Measurements from ENCODE around the gene C1orf167. TPM values are rescaled to one million over a fixed set of nuclear protein-coding genes. Genes with fewer than 3 reads are reported as not detected.

The C1orf167 gene
- total and polyA plus RNA-seq, 2 donors (not counting 1 experiment from before 2014, with no cell fraction given), result not detected

- intact Hi-C loops (cut with micrococcal nuclease), result no loop called here
- DNase-seq, result no peak
- H3K27me3 Mint-ChIP-seq, result peaks cover 22% of the 10 kb centered on the region
- H3K4me1 Mint-ChIP-seq, result peaks cover 3% of the 10 kb centered on the region
- no peaks in the 10 kb centered on the region for H3K79me2 ChIP-seq (ENCODE audit: control insufficient read depth, insufficient read depth, low read length)
- peaks cover 0 to 21% (median 2%) of the 10 kb centered on the region in 4 experiments for H3K27me3 ChIP-seq (replicated peaks in 1 of 4; ENCODE audit: control extremely low read depth in 1 of 4, control insufficient read depth in 3 of 4, insufficient read depth in 4 of 4, low read length in 3 of 4)
- H3K4me1 ChIP-seq (ENCODE audit: control insufficient read depth in 2 of 2, insufficient read depth in 2 of 2, low read length in 2 of 2), result peaks cover 6 to 7% of the 10 kb centered on the region in 2 donors
- H4K20me1 ChIP-seq (ENCODE audit: control insufficient read depth, insufficient read depth, low read length, poor library complexity, severe bottlenecking), result no peaks in the 10 kb centered on the region
- no peak overlapping the region for H3K4me3 ChIP-seq (ENCODE audit: control extremely low read depth in 1 of 5, extremely low read depth in 1 of 5, insufficient read depth in 1 of 5, low read depth in 2 of 5, low read length in 4 of 5)
- WGBS (ENCODE audit: insufficient coverage), result 85% methylated on average over 6 of the region's 6 CpGs
- H3K9ac ChIP-seq (ENCODE audit: low read length), result no peak overlapping the region
- CTCF ChIA-PET, result no interaction called here
- POLR2A ChIA-PET, result no interaction called here
- H3K9me3 Mint-ChIP-seq (ENCODE audit: insufficient read depth), result no peaks in the 10 kb centered on the region
- no peak for ATAC-seq (ENCODE audit: low read depth)
- no peak overlapping the region for H3K4me2 ChIP-seq (replicated peaks; ENCODE audit: low read depth, low read length, poor library complexity, severe bottlenecking)
- H3K27ac Mint-ChIP-seq, result no peak overlapping the region
- H2AFZ ChIP-seq (ENCODE audit: insufficient read depth, low read depth, low read length, poor library complexity, severe bottlenecking), result no peak overlapping the region
- H3K27ac ChIP-seq (ENCODE audit: low read length in 2 of 2), result no peak overlapping the region
- no peak for TF ChIP-seq CTCF (IDR thresholded peaks at IDR 0.05)
- no peak for TF ChIP-seq EZH2 (IDR thresholded peaks at IDR 0.05; ENCODE audit: borderline replicate concordance, insufficient read depth, low read depth, low read length, poor library complexity, severe bottlenecking)
- H3K36me3 ChIP-seq (replicated peaks in 1 of 2; ENCODE audit: control extremely low read depth in 1 of 2, control insufficient read depth in 1 of 2, extremely low read depth in 1 of 2, insufficient read depth in 2 of 2, low read length in 1 of 2), result no peaks in the 10 kb centered on the region
- H3K4me3 Mint-ChIP-seq, result no peak overlapping the region
- H3K9me3 ChIP-seq (ENCODE audit: control extremely low read depth in 1 of 3, control insufficient read depth in 2 of 3, insufficient read depth in 1 of 3, low read length in 2 of 3), result peaks cover 0 to 5% (median 0%) of the 10 kb centered on the region in 3 donors
Measured at GRCh38 chr1:11761285-11761684, 708 bp upstream of the C1orf167 start.

GRCh38 chr1:11764115-11764514, 2.1 kb downstream of the C1orf167 start:
- Histone ChIP-seq H3K4me3 (ENCODE audit: control extremely low read depth in 1 of 5, extremely low read depth in 1 of 5, insufficient read depth in 1 of 5, low read depth in 2 of 5, low read length in 4 of 5) (no peak overlapping the region), H3K4me1 (ENCODE audit: control insufficient read depth in 2 of 2, insufficient read depth in 2 of 2, low read length in 2 of 2) (peaks cover 6 to 7% of the 10 kb centered on the region in 2 donors), H2AFZ (ENCODE audit: insufficient read depth, low read depth, low read length, poor library complexity, severe bottlenecking) (no peak overlapping the region), H3K36me3 (replicated peaks in 1 of 2; ENCODE audit: control extremely low read depth in 1 of 2, control insufficient read depth in 1 of 2, extremely low read depth in 1 of 2, insufficient read depth in 2 of 2, low read length in 1 of 2) (no peaks in the 10 kb centered on the region), H3K27ac (ENCODE audit: low read length in 2 of 2) (no peak overlapping the region), H3K27me3 (replicated peaks in 1 of 4; ENCODE audit: control extremely low read depth in 1 of 4, control insufficient read depth in 3 of 4, insufficient read depth in 4 of 4, low read length in 3 of 4) (peaks cover 0 to 21% (median 2%) of the 10 kb centered on the region in 4 experiments), H3K9ac (ENCODE audit: low read length) (no peak overlapping the region), H3K79me2 (ENCODE audit: control insufficient read depth, insufficient read depth, low read length) (no peaks in the 10 kb centered on the region), H4K20me1 (ENCODE audit: control insufficient read depth, insufficient read depth, low read length, poor library complexity, severe bottlenecking) (no peaks in the 10 kb centered on the region), H3K4me2 (replicated peaks; ENCODE audit: low read depth, low read length, poor library complexity, severe bottlenecking) (no peak overlapping the region), H3K9me3 (ENCODE audit: control extremely low read depth in 1 of 3, control insufficient read depth in 2 of 3, insufficient read depth in 1 of 3, low read length in 2 of 3) (peaks cover 0 to 5% (median 0%) of the 10 kb centered on the region in 3 donors)
- no peaks in the 10 kb centered on the region for H3K9me3 Mint-ChIP-seq (ENCODE audit: insufficient read depth)
- ATAC-seq (ENCODE audit: low read depth), result no peak
- POLR2A ChIA-PET, result no interaction called here
- WGBS (ENCODE audit: insufficient coverage), result 98% methylated on average over 3 of the region's 3 CpGs
- intact Hi-C loops (cut with micrococcal nuclease), result no loop called here
- no peak for TF ChIP-seq EZH2 (IDR thresholded peaks at IDR 0.05; ENCODE audit: borderline replicate concordance, insufficient read depth, low read depth, low read length, poor library complexity, severe bottlenecking)
- H3K27me3 Mint-ChIP-seq, result peaks cover 18% of the 10 kb centered on the region
- H3K27ac Mint-ChIP-seq, result no peak overlapping the region
- no peak for DNase-seq
- H3K4me3 Mint-ChIP-seq, result no peak overlapping the region
- peaks cover 3% of the 10 kb centered on the region for H3K4me1 Mint-ChIP-seq
- CTCF ChIA-PET, result no interaction called here
